ENCODE measurements around the gene SDC4. TPM values are rescaled to one million over a fixed set of nuclear protein-coding genes. Genes with fewer than 3 reads are reported as not detected.

Gene SDC4
- total and polyA plus RNA-seq, 10 of the 15 experiments (the other 5 are each of a cell fraction or from before 2014, with no cell fraction given): 0.52 to 11.3 (median 1.4) TPM

DNA sequence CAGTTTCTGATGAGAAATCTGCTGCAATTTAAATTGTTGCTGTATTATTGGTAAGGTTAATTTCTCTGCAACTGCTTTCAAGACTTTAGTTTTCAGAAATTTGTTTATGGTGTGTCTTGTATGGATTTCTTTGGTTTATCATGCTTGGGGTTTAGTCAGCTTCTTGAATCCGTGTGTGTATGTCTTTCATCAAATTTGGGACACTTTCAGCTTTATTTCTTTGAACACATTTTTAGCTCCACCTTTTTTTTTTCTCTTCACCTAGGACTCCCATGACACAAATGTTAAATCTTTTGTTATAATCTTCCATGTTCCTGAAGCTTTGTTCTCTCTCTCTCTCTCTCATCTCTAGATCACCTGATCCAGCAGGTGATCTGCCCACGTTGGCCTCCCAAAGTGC, 43.3 kb upstream of the SDC4 start (continued):
- TF ChIP-seq EED (IDR thresholded peaks at IDR 0.05; ENCODE audit: low read depth) (no peak), CUX1 (IDR thresholded peaks at IDR 0.05; ENCODE audit: insufficient replicate concordance, low read depth, low read length) (no peak)
- TF ChIP-seq, protein P1, sequence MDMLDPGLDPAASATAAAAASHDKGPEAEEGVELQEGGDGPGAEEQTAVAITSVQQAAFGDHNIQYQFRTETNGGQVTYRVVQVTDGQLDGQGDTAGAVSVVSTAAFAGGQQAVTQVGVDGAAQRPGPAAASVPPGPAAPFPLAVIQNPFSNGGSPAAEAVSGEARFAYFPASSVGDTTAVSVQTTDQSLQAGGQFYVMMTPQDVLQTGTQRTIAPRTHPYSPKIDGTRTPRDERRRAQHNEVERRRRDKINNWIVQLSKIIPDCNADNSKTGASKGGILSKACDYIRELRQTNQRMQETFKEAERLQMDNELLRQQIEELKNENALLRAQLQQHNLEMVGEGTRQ (IDR thresholded peaks at IDR 0.05; ENCODE audit: borderline replicate concordance, low read depth, low read length): no peak

DNA sequence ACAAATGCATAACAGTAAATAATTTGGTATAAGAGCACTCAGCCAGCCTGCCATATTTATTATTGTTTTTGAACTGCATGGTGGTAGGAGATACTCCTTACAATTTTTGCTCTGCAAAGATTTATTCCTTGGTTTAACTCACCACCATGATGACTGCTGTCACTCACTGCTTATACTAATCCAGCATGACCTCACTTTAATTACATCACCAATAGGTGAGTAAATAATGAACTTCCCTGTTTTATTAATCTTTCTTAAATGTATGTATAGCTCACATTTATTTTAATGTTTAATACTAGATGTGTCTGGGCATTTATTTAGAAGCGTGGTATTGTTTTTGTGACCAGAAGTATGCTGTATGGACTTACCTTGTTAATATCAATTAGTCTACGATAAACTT, 42.7 kb upstream of the SDC4 start:
- ChIA-PET POLR2A (no interaction called here), RAD21 (ENCODE audit: unreplicated experiment) (no interaction called here), SMC1A (ENCODE audit: uncharacterized antibody, unreplicated experiment) (no interaction called here), CTCF (interaction anchor here (0.7 to 3.3 kb wide), 3 partner anchors 17 to 78 kb away, joined by 3 to 16 read pairs (median 4); no protein-coding TSS in a partner anchor)
- TF ChIP-seq POLR2A (IDR thresholded peaks at IDR 0.05; ENCODE audit: low read depth, low read length): no peak
- no peak for TF ChIP-seq BCL3 (IDR thresholded peaks at IDR 0.05; ENCODE audit: borderline replicate concordance, insufficient read depth, low read depth, low read length, poor library complexity, severe bottlenecking)
- TF ChIP-seq, protein P2, sequence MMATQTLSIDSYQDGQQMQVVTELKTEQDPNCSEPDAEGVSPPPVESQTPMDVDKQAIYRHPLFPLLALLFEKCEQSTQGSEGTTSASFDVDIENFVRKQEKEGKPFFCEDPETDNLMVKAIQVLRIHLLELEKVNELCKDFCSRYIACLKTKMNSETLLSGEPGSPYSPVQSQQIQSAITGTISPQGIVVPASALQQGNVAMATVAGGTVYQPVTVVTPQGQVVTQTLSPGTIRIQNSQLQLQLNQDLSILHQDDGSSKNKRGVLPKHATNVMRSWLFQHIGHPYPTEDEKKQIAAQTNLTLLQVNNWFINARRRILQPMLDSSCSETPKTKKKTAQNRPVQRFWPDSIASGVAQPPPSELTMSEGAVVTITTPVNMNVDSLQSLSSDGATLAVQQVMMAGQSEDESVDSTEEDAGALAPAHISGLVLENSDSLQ (IDR thresholded peaks at IDR 0.05): peak; percentile 42; the same call in 1 of the 2 replicates
- Histone ChIP-seq H4K20me1 (ENCODE audit: control insufficient read depth, insufficient read depth) (no peaks in the 10 kb centered on the region), H3K4me3 (no peak overlapping the region), H3K9ac (ENCODE audit: control insufficient read depth, insufficient read depth, low read length) (no peak overlapping the region), H3K36me3 (ENCODE audit: control insufficient read depth in 2 of 2, insufficient read depth in 2 of 2, low read length in 1 of 2) (no peaks in the 10 kb centered on the region; a peak in 1 of 4 replicates), H2AFZ (ENCODE audit: control insufficient read depth, low read depth, low read length) (no peak overlapping the region), H3K79me2 (ENCODE audit: control insufficient read depth, insufficient read depth, low read length) (no peaks in the 10 kb centered on the region), H3K27me3 (replicated peaks in 1 of 2; ENCODE audit: control insufficient read depth in 2 of 2, insufficient read depth in 2 of 2, low read length in 1 of 2) (no peaks in the 10 kb centered on the region), H3K27ac (ENCODE audit: control insufficient read depth, insufficient read depth) (no peak overlapping the region), H3K9me3 (replicated peaks; ENCODE audit: control insufficient read depth, insufficient read depth, low read length) (no peaks in the 10 kb centered on the region; the same call in 2 of the 3 replicates), H3K4me2 (ENCODE audit: control insufficient read depth, insufficient read depth) (no peak overlapping the region), H3K4me1 (ENCODE audit: control insufficient read depth, insufficient read depth, low read length) (no peaks in the 10 kb centered on the region)
- 23% methylated on average over 2 of the region's 2 CpGs for WGBS (ENCODE audit: insufficient coverage, insufficient replicate concordance, low lambda C conversion rate, missing lambda C conversion rate)
- no TSS peak for BruUV-seq (replicated peaks)
- intact Hi-C loops (cut with micrococcal nuclease; ENCODE audit: unreplicated experiment): no loop called here
- in situ Hi-C loops (cut with MboI): no loop called here
- FAIRE-seq (no peak), DNase-seq (ENCODE audit: low read depth, low spot score) (no peak), ATAC-seq (peak; percentile 40)

All from GM12878 (cell line).